ENCODE results near the gene ENDOG.

ENDOG gene

DNA sequence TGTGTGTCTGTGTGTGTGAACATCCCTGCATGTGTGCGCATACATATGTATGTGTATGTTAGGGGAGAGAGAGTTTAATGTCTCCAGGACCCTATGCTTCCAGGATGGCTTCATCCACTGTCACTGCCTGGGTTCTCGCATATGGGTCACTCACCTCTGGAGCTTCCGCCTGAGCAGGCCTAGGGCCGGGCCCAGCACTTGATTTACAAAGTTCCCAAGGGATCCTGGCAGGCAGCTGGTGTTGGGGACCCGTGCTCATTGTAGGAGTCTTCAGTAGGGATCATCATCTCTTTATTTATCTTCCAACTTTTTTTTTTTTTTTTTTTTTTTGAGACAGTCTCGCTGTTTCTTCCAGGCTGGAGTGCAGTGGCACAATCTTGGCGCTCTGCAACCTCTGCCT lies 18.2 kb upstream of the ENDOG start:
- no peak for DNase-seq (ENCODE audit: low read depth in 2 of 2)

DNA sequence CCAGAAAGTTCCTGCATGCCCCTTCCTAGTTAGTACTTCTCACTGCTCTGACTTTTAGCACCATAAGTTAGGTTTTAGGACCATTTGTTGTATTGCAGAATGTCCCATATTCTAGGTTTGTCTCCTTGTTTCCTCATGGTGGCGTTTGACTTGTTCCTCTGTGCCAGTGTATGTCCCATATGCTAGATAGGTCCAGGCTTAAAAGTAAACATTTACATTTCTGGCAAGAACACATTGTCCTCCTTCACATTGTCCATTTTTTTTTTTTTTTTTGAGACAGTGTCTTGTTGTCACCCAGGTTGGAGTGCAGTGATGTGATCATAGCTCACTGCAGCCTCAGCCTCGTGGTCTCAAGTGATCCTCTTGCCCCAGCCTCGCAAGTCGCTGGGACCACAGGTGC lies 15.8 kb upstream of the ENDOG start:
- no peak for DNase-seq (ENCODE audit: low read depth in 2 of 2)

DNA sequence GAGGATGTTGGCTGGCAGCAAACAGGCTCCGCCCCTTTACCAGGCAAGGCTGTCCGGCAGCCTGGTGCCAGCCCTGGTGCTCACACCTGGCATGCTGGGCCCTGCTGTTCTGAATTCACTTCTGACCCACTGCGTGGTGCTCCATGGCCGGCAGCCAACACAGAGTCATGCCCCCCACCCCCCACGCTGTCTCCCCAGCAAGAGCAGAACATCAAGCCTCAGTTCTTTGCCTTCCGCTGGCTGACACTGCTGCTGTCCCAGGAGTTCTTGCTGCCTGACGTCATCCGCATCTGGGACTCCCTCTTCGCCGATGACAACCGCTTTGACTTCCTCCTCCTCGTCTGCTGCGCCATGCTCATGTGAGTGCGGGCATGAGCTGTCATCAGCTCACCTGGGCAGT lies 12.6 kb upstream of the ENDOG start:
- no peak for DNase-seq (ENCODE audit: low read depth in 2 of 2)

DNA sequence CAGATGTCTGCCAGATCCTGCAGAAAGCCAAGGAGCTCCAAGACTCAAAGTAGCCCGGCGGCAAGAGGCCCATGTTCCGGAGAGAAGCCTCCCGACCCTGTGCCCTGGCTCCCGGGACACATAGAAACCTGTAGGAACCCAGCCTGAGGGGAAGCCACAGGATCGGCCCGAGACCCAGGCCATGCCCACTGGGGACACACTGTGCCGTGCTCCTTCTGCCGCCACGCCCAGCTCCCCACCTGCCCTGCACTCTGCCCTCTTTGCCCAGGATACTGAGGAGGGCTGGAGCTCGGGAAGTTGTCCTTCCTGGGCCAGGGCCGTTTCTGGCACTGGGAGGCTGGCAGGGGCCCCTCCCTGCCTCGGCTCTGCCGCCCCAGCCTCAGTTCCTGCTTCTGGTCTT lies 10.5 kb upstream of the ENDOG start:
- DNase-seq (ENCODE audit: low read depth in 2 of 2) = no peak

DNA sequence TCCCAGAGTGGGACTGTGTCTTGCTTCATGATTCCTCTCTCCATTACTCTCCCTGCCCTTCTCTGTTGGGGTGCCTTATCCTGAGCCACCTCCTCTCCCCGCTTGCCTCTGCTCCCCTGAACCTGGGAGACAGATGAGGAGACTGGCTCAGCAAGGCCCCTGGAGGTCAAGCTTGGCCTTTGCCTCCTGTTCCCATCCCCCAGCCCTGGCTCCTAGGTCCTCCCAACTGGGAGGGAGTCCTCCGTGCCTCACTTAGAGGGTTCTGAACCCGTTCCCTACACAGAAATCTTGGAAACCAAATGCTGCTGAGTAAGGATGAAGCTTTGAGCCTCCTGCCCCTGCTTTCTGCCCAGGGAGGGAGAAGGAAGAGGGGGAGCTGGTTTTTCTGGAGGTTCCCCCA lies 9.8 kb upstream of the ENDOG start:
- no peak for DNase-seq (ENCODE audit: low read depth in 2 of 2)

DNA sequence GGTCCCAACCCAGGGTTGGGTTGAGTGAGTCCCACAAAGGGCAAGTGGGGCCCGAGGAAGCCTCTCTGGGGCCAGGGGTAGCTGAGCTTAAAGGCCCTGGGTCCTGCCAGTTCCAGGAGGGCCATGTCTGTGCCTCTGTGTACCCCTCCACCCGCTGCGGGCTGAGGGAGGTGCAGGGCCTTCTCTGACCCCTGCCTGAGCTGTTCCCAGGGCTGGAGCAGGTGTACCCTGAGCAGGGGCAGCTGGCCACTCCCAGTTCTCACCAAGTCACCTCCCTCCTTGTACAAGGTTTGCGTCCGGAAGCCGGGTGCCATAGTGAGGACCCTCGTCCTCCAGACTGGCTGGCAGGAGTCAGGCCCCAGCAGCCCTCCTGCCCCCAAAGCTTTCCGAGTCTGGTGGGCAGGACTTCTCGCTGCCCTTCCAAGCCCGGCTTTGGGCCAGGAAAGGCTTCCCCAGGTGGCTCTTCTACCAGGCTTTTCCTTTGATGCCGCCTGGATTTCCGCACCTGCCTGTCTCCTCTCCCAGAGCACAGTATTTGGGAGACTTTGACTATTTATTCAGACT lies 9.2 kb upstream of the ENDOG start:
- no peak for DNase-seq (ENCODE audit: low read depth in 2 of 2)

DNA sequence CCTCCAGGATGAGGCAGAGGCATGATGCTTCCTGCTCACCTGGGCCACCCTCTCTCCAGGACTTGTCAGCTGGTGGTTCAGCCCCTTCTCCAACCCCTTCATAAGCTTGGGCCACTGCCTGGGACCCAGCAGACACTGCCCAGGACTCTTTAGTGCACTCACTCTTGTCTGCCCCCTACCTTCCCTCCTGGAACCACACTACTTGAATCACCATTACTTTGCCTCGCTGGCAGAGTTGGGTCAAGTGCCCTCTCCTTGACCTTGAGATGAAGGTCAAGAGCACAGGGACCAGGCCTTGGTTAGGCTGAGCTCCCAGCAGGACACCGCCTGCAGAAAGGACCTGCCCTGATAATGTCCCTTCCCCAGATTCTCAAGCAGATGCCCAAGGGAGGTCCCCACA lies 8.5 kb upstream of the ENDOG start:
- no peak for DNase-seq (ENCODE audit: low read depth in 2 of 2)

DNA sequence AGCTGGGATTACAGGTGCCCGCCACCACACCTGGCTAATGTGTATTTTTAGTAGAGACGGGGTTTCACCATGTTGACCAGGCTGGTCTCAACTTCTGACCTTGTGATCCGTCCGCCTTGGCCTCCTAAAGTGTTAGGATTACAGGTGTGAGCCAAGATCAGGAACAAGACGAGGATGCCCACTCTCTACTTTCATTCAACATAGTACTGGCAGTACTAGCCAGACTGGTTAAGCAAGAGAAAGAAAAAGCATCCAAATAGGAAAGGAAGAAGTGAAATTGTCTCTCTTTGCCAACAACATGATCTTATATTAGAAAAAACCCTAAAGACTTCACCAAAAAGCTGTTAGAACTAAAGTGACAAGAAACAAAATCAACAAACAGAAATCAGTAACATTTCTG lies 7.4 kb upstream of the ENDOG start:
- DNase-seq (ENCODE audit: low read depth in 2 of 2) = no peak

DNA sequence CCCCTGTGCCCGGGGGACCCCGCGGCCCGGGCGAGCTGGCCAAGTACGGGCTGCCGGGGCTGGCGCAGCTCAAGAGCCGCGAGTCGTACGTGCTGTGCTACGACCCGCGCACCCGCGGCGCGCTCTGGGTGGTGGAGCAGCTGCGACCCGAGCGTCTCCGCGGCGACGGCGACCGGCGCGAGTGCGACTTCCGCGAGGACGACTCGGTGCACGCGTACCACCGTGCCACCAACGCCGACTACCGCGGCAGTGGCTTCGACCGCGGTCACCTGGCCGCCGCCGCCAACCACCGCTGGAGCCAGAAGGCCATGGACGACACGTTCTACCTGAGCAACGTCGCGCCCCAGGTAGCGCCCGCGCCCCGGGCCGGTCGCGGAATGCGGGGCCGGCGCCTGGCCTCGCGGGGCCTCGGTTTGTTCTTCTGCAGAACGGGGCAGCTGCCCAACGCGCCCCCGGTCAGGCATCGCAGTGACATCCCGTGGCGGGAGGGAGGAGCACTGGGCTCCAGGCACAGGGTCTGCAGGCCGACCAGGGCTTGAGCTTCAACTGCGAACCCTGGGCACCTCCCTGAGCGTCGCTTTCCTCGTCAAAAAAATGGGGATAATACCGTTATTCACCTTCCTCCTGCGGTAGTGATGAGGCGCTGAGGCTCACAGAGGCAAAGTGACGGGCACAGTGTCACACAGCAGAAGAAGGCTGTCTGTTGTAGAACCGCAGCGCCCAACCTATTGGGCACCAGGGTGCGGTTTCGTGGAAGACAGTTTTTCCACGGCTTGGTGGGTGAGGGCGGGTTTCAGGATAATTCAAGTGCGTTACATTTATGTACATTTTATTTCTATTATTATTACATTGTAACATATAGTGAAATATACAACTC lies 777 bp downstream of the ENDOG start:
- peak in 1 of 2 donors; percentile 29 for DNase-seq (ENCODE audit: low read depth in 2 of 2)

DNA sequence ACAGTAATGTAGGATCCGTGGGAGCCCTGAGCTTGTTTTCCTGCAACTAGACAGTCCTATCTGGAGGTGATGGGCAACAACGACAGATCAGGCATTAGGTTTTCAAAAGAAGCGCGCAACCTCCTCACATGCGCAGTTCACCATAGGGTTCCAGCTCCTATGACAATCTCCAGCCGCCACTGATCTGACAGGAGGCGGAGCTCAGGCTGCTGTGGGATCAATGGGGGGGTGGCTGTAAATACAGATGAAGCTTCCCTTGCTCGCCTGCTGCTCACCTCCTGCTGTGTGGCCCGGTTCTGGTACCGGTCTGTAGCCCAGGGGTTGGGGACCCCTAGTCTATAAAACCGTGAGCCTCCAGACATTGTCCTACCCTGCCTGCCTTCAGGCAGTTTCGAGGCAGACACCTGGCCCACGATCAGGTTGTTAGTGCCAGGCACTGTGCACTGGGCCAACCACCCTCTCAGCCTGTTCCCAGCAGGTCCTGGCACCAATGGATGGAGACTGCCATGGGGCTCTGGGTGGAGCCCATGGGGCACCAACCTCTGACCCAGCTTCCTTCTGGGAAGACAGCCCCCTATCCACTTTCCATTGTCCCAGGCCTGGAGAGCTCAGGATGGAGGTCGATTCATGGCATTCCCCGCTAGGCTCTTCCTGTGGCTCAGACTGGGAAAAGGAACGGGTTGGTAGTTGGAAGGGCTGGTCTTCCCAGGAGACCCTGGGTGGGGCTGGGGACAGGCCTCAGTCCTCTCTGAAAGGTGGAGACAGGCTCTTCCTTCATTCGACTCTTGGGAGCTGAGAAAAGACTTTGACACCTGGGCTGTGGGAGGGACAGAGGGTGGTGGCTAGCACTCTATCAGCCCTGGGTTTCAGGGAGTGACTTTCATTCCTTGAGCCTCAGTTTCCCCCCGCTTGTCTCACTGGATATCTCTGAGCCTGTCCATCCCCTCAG lies 1.7 kb downstream of the ENDOG start:
- no peak for DNase-seq (ENCODE audit: low read depth in 2 of 2)

DNA sequence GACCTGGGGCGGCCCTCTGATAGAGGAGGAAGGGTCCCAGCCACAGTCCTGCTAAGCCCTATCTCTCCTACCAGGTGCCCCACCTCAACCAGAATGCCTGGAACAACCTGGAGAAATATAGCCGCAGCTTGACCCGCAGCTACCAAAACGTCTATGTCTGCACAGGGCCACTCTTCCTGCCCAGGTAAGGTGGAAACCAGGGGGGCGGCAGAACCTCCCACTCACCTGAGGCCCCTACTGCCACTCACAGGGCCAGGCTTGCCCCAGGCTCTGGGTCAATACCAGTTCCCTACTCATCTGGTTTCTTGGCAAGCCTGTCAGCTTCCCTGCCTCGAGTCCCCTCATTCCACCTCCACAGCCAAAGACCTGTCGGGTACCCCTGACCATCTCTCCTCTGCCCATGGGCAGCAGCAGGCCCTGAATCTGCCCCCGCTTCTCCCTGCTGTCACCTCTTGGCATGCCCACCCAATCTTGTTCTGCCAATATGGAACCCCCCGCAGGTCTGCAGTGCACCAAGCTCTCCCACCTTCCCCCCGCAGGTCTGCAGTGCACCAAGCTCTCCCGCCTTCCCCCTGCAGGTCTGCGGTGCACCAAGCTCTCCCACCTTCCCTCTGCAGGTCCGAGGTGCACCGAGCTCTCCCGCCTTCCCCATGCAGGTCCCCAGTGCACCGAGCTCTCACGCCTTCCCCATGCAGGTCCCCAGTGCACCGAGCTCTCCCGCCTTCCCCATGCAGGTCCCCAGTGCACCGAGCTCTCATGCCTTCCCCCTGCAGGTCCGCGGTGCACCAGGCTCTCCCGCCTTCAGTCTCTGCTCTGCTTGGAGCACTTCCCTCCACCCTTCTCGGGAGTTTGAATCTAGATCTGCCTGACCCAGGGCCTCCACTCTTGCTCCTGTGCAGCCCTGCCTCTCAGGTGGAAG lies 2.6 kb downstream of the ENDOG start:
- no peak for DNase-seq (ENCODE audit: low read depth in 2 of 2)

DNA sequence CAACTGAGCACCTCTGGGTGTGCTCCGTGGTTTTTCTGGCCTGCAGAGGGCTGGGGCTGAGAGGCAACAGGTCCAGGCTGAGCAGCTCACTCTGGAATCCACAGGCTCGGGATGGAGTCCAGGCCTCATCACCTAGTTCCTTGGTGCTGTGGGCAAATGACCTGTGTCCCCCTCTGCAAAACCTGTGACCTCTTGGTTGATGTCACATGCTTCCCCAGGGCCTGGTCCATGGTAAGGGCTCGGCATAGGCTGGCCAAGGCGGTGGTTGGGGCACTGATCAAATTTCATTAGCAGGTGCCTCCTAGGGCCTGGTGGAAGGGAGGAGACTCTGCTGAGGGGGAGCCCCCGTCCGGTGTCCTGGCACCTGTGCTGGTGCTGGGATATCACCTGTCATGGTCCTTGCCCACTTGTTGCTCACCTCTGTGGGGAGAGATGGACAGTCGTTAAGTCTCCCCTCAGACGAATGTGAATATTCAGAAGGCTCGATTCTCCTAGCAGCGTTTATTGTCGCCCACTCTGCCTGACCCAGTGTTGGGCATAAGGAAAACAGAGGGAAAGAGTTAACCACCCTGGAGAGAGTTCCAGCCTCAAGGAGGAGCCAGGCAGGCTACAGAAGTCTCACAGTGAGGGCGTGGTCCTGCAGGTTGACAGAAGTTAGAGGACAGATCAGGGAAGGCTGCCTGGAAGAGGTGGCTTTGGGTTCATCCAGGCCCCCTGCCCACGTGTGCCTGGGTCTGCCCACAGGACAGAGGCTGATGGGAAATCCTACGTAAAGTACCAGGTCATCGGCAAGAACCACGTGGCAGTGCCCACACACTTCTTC lies 3.5 kb downstream of the ENDOG start:
- DNase-seq (ENCODE audit: low read depth in 2 of 2) = no peak

DNA sequence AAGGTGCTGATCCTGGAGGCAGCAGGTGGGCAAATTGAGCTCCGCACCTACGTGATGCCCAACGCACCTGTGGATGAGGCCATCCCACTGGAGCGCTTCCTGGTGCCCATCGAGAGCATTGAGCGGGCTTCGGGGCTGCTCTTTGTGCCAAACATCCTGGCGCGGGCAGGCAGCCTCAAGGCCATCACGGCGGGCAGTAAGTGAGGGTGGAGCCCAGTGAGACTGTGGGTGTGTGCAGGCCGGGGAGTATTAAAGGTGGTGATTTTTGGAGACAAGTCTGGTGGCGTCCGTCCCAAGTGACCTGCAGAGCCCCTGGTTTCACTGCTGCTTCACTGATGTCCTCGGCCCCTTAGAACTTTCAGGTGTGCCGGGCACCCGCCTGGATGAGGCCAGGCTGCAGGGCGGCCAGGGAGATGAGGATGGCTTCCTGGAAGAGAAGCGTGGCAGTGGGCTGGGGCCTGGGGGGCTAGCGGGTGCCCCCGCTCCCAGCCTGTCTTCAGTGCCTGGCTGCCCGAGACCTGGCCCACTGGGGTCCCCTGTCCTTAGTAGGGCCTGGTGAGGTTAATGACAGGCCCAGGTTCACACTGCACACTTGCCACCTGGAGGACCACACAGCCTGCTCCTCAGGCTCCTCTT lies 4.2 kb downstream of the ENDOG start:
- no peak for DNase-seq (ENCODE audit: low read depth in 2 of 2)

DNA sequence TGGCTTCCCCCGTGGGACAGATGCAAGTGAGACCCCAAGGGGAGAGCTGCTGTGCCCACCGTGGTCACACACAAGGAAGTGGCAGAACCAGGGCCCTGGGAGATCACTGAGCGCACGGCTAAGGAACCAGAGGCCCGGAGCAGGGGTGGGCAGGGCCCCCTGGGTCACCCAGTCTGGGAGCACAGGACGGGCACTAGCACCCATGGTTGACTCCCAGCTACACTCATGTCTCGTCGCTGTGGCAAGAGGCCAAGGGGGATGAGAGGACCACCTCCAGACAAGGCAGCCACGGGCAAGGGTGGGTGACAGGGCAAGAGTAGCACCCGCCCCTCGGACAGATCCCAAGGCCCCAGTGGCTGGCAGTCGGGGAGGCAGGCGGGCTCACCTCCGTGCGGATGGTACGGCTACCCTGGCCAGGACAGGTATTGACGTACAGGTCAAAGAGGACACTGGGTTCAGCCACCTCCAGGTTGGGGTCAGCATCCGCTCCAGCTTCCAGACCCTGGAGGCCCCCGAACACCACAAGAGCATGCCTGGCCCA lies 5.1 kb downstream of the ENDOG start:
- DNase-seq (ENCODE audit: low read depth in 2 of 2) = no peak

DNA sequence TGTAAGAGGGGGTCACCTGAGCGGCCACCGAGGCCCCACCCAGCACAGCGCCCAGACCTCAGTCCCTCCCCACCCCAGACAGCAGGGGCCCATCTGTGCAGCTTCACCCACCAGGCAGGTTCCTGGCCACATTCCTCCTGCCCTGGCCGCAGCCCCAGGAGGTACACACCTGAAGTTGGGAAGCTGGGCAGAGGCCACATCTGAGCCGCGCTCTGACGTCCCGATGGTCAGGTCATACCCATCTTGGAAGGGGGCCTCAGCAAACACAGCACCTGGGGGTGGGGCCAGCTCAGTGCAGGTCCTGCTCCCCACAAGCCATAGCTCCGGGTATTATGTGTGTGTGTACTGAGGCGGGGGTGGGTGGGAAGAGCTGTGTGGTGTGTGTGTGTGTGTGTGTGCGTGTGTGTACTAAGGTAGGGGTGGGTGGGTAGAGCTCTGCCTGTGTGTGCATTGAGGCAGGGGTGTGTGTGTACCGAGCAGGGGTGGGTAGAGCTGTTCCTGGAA lies 5.7 kb downstream of the ENDOG start:
- DNase-seq (ENCODE audit: low read depth in 2 of 2) = no peak

DNA sequence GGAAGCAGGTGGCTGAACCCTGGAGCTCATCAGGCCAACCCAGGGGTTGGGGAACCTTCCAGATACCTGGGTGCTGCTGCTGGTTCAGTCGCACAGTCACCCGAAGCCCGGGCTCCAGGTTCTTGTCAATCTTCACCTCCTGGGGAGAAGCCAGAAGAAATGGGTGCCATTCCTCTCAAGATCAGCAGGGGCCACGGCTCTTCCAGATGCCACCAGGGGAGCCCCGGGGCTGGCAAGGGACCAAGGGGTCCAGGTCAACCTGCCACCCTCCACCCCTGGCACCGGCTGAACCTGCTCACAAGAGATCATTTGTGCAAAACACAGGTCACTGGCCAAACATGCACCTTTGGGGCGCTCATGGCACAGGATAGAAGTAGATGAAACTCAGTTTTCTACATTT lies 6.6 kb downstream of the ENDOG start:
- no peak for DNase-seq (ENCODE audit: low read depth in 2 of 2)

DNA sequence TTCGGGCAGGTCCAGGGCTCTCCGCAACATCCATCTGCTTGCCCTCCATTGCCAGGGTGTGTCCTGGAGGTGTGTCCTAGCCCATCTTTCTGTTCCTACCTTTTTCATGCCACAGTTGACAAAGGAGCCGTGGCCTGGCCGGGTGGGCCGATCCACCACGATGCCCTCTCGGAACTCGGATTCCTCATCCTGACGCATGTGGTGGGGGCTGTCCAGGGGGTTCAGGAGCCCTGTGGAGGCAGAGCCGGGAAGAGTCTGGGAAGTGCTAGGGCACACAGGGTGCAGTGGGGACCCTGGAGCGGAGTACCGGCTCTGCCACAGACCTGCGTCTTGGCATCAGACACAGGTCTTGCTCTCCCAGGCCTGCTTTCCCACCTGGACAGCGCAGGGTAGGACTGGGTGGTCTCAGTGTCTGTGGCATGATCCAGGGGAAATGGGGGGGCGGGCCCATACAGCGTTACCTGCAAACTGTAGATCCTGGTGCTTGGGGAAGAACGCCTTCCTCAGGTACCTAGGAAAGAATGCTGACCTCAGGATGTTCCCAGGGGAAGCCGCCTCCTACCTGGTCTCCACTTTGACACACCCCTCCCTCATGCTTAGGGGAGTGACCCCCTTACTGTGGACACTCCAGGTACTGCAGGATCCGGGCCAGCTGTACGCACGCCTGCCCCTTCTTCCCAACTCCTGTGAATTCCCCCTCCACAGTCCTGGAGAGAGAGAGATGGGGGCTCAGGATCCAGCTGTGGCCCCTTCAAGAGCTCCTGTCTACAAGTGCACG lies 7.8 kb downstream of the ENDOG start:
- no peak for DNase-seq (ENCODE audit: low read depth in 2 of 2)

DNA sequence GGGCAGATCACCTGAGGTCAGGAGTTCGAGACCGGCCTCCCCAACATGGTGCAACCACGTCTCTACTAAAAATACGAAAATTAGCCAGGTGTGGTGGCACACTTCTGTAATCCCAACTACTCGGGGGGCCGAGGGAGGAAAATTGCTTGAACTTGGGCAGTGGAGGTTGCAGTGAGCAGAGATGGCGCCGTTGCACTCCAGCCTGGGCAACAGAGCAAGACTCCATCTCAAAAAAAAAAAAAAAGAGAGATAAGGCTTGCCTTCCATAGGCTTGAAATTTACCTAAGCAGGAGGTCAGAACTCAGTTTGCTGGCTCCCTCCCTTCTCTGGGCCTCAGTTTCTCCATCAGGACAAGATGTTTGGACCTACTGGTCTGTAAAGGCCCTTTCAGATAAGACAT lies 10.0 kb downstream of the ENDOG start:
- no peak for DNase-seq (ENCODE audit: low read depth in 2 of 2)

Data from stimulated activated CD8-positive, alpha-beta memory T cell treated with anti-CD3 and anti-CD28 coated beads, Interleukin-2, amount 100 ng/mL, for 48 hours (primary cell).